GM21786 (cell line): ENCODE data around the gene RGS11.
"Not testable (repeated sequence)": the region's sequence is repeated elsewhere in the genome, so short reads cannot be mapped to it uniquely, and the experiment has no call there.

Source experiments
- ATAC-seq: cut with Tn5 transposase; IDR thresholded peaks from one replicate; pipeline ENCODE4 v1.9.1; 2021; ENCODE audit not compliant: unreplicated experiment

RGS11 gene

GRCh38 chr16:234468-235305, 41.1 kb downstream of the RGS11 start, which contains the start of gene FAM234A:
FAM234A (plus strand) TSS chr16:234821; CDS start chr16:254414, 19,593 bp downstream.
- ATAC-seq: peak; percentile 74

DNA sequence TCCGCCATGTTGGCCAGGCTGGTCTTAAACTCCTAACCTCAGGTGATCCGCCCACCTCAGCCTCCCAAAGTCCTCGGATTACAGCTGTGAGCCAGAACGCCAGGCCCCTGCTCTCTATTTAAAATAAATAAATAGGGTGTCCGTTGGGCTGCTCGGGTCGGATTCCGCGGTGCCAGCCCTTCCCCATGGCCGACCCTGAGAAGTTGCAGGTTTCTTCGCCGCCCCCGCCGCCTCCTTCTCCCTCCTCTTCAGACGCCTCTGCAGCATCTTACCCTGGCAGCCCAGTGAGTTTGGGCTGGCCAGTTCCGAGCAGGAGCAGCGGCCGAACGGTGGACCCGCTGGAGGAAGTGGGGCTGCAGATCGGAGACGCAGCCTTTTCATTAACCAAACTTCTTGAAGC, 44.8 kb downstream of the RGS11 start:
- ATAC-seq: no peak

GRCh38 chr16:230351-230750, 45.4 kb downstream of the RGS11 start:
- ATAC-seq: not testable (repeated sequence)

DNA sequence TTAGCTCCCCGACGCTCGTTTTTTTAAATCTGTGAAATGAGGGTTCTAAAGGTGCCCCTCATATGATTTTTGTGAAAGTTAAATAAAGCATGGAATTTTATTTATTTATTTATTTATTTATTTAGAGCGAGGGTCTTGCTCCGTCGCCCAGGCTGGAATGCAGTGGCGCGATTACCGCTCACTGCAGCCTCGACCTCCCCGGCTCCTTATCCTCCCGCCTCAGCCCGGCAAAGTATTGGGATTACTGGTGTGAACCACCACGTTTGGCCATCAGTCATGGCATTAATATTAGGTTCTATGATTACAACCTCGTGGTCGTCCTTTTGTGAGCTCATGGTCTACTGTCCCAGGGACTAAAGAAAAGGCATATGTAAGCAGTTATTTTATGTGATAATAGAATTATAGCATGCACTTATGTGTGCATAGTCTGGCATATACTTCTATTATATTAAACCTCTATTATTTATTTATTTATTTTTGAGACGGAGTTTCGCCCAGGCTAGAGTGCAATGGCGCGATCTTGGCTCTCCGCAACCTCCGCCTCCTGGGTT, 45.9 kb downstream of the RGS11 start:
- no peak for ATAC-seq

GRCh38 chr16:228852-229730, 46.7 kb downstream of the RGS11 start, which contains the start of gene LUC7L:
LUC7L (minus strand) TSS chr16:229449; CDS start chr16:229339, 110 bp downstream.
- ATAC-seq: peak; percentile 81

GRCh38 chr16:228151-228851, 47.4 kb downstream of the RGS11 start:
- no peak for ATAC-seq

DNA sequence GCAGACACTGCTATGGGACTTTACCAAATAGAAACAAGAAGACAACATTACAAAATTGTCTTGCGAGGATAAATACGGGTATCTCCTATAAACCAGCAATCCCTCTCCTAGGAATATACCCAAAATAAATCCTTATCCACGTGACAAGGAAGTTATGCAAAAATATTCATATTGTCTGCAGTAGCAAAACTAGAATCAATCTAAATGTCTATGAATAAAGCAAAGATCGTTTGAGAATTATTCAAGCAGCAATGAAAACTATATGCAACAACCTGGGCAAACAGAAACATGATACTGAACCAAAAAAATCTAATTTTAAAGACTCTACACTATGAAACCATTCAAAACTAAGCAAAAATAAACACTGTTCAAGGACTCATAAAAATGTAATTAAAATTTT, 55.7 kb downstream of the RGS11 start:
- ATAC-seq: no peak
